Measurements from ENCODE around the gene MAN2C1. TPM values are rescaled to one million over a fixed set of nuclear protein-coding genes. Genes with fewer than 3 reads are reported as not detected.
"Not testable (repeated sequence)": the region's sequence is repeated elsewhere in the genome, so short reads cannot be mapped to it uniquely, and the experiment has no call there.

Gene MAN2C1
- total RNA-seq, 1 donor from 2014 or later = 208 TPM

GRCh38 chr15:75347222-75348033, 21.0 kb downstream of the MAN2C1 start:
- no peak for DNase-seq (ENCODE audit: low spot score)

DNA sequence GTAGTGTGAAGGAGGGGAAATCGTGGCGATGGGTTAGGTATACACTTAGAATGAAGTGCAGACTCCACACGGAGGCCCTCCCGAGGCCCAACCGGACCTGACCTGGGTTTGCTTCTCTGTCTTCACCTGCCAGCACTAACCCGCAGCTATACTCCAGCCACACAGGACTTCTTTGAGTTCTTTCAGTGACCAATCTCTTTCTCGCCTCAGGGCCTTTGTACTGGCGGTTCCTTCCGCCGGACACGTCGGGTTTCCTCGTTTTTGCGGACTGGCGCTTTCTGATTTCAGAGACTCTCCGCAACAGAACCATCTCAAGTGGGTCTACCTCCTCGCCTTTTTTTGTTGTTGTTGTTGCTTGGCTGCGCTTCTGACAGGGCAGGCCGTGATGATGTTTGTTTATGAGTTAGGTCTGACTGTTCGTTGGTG, 21.6 kb downstream of the MAN2C1 start, which contains the start of gene NEIL1:
TSS of gene NEIL1 (plus strand) at position 244 of the 426 bp plus-strand sequence. CDS start 1,867 bp downstream, outside the sequence.
- DNase-seq (ENCODE audit: low spot score) = no peak

- not testable (repeated sequence) for DNase-seq (ENCODE audit: low spot score)
Observed at GRCh38 chr15:75343953-75344352, 24.5 kb downstream of the MAN2C1 start.

GRCh38 chr15:75342221-75342620, 26.2 kb downstream of the MAN2C1 start:
- no peak for DNase-seq (ENCODE audit: low spot score)

DNA sequence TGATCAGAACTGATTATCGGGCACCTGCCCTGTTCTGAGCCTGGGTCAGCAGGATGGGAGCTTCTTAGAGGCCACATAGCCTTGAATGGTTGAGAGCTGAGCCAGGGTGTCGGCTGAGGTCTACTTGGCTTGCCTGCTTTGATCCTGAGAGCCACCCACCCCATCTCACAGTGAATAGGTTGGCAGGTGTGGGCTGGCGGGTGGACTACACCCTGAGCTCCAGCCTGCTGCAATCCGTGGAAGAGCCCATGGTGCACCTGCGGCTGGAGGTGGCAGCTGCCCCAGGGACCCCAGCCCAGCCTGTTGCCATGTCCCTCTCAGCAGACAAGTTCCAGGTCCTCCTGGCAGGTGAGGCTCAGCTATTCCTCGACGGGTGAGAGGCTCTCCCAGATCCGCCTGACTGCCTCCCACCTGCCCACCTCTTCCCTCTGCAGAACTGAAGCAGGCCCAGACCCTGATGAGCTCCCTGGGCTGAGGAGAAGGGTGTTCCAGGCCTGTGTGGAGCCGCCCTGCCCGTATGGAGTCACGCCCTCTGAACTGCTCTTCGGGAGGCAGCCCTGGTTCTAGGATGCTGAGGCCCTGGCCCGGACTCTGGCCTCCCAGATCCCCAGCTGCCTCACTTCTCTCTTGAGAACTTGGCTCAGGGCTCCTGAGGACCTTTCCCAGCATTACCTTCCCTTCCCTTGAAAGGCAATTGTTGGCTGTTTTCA, 28.7 kb downstream of the MAN2C1 start:
- no peak for DNase-seq (ENCODE audit: low spot score)

- DNase-seq (ENCODE audit: low spot score) = no peak
Observed at GRCh38 chr15:75338661-75339240, 29.7 kb downstream of the MAN2C1 start.

DNA sequence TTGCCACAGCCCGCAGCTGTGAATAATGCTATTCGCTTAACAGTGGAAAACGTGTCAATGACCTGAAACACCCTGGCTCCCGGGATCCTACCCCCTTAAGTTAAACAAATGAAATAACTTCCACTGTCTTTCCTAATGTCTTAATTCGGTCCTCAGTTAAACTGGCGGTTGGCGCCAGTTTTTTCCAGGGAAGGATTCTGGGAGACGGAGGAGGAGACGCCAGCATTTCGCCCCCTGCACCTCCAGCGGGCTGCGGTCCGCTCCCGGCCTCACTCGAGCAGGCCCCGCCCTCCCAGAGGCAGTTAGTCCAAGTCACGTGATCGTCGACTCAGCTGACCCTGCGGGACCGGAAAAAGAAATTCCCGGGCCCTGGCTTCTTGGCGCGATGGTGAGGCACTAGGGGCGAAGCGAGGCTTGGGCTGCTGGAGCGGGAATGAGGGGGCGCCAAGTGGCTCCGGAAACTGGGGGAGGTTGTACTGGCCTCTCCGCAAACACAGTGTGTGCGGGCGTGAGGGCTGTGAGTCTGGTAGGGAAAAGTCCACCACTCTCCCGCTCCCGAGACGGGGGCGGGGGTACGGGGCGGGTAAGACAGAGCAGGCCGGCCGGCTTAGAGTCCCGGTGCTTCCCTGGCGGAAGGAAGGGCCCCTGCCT, 32.6 kb downstream of the MAN2C1 start, which contains the start of gene COMMD4:
TSS of gene COMMD4 (plus strand) at position 359 of the 651 bp plus-strand sequence. CDS start at position 386, 27 bp downstream.
- peak; percentile 98 for DNase-seq (ENCODE audit: low spot score)

DNA sequence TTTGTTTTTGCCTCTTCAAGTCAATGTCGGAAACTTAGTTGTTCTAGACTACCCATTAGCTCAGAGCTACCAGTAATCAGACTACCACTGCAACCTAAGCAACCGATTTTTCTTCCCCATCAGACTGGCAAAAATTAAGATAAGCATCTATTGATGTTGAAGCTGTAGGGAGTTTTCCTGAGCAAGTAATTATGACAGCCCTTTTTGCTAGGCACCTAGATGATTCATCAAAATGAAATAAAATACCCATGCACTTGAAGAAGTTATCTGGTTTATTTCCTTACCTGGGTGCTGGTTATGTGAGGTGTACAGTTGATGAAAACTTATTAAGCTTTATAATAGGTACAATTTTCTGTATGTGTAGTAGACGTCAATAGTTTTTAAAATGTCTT, 33.1 kb downstream of the MAN2C1 start:
- DNase-seq (ENCODE audit: low spot score) = no peak

- DNase-seq (ENCODE audit: low spot score) = not testable (repeated sequence)
Observed at GRCh38 chr15:75333654-75334419, 34.6 kb downstream of the MAN2C1 start.

GRCh38 chr15:75332093-75332492, 36.3 kb downstream of the MAN2C1 start:
- not testable (repeated sequence) for DNase-seq (ENCODE audit: low spot score)

GRCh38 chr15:75329571-75329970, 38.8 kb downstream of the MAN2C1 start:
- no peak for DNase-seq (ENCODE audit: low spot score)

DNA sequence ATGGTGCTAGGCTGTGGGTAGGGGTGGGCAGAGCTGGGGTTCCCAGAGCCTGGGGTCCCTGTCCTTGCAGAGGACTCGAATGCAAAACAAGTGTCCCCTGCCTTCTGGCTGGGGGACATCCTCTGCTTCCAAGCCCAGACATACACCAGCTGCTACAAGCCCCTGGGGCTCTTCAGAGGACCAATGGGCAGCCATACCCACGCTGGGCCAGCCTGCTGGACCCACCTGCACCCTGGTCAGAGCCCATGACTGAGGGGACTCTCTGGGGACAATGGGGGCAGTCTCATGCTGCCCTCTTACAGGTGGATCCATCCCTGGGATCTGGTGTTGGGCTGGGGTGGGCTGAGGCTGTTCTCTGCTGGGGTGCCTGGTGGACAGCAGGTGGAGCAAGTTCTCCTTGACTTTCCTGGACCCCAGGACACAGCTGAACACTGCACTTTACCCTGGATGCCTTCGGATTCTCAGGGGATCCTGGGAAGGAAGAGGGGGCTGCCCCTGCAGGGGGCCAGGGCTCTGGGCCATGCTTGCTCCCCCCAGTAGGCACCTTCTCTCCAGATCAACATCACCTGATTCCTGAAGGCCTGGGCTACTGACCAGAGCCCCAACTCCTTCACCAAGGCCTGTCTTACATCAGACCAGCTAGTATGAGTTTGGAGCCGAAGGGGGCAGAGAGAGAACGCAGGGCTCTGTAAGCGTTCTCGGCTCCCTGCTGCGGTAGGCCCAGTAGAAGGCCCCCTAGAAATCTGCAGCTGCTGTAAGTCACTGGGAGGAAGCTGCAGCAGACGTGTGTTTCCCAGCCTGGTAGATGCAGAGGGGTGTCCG, 39.7 kb downstream of the MAN2C1 start:
- DNase-seq (ENCODE audit: low spot score) = no peak

DNA sequence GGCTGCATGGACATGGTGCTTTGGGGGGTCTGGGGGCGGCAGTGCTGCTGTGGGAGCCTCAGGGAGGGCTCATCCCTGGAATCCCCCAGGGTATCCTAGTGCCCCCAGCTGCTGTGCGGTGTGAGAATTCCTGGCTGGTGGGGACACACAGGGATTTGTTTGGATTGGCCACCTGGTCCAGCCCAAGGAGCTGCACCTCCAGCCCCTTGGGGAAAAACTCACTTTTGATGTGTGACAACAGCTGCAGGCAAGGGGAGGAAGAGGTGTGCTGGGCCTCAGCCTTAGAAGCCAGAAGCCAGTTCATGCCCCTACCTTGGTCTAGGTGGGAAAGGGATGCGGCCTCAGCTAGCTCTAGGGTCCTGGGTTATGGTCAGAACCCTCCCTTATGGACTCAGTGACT, 40.9 kb downstream of the MAN2C1 start:
- DNase-seq (ENCODE audit: low spot score) = no peak

GRCh38 chr15:75327005-75327404, 41.4 kb downstream of the MAN2C1 start:
- DNase-seq (ENCODE audit: low spot score) = no peak

DNA sequence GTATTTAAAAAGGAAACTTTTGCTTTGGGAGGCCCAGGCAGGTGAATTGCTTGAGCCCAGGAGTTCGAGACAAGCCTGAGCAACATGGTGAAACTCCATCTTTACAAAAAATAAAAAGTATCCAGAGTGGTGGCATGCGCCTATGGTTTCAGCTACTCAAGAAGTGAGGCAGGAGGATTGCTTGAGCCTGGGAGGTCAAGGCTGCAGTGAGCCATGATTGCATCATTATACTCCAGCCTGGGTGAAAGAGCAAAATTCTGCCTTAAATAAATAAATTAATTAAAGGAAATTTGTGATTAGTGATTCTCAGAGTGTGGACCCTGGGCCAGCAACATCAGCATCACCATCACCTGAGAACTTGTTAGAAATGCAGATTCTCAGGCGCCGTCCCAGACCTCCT, 42.5 kb downstream of the MAN2C1 start:
- no peak for DNase-seq (ENCODE audit: low spot score)

DNA sequence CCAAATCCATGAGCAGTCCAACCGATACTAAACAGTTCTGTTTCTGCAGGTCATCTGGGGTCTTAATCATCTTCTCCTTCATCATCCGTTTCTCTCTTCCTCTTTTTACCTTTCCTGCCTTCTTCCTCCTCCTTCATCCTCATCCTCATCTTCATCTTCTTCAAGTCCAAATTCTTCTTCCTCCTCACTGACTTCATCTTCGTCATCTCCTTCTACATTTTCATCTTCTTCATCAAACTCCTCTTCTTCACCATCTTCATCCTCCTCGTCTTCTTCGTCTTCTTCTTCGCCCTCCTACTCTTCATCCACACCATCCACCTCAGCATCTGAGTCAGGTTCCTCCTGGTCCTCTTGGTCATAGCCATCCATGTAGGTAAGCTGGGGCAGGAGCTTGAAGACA, 46.7 kb downstream of the MAN2C1 start:
- DNase-seq (ENCODE audit: low spot score) = peak; percentile 1

GRCh38 chr15:75319231-75319897, 49.0 kb downstream of the MAN2C1 start:
- not testable (repeated sequence) for DNase-seq (ENCODE audit: low spot score)

DNA sequence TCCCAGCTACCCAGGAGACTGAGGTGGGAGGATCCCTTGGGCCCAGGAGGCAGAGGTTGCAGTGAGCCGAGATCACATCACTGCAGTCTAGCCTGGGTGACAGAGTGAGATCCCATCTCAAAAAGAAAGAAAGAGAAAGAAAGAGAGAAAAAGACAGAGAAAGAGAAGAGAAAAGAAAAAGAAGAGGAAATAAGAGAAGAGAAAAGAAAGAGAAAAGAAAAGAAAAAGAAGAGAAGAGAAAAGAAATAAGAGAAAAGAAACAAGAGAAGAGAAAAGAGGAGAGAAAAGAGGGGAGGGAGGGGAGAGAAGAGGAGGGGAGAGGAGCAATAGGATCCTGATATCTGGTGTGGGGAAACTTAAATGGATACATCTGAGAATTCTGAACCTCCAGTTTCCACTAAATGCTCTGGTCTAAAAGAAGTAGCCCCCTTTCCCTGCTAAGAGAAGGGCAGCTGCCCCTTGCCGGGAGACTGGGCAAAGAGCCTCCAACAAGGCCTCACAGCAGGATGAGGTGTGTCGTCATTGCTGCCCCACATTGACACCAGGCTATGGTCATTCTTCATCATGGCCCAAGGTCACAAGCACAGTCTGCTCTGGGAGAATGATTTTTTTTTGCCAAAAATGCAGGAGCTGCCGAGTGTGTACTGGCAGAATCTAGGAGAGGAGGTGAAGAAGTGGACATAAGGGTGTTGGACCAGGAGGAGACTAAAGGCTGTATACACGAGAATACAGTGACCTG, 53.7 kb downstream of the MAN2C1 start:
- DNase-seq (ENCODE audit: low spot score) = no peak

All from mesenteric fat pad (tissue), 1 donor.